ENCODE results near the gene FAM76B. TPM values are rescaled to one million over a fixed set of nuclear protein-coding genes. Genes with fewer than 3 reads are reported as not detected.

The FAM76B gene
- total RNA-seq, 1 donor from 2014 or later = 24.0 TPM

- no peaks in the 10 kb centered on the region for H3K27me3 ChIP-seq (ENCODE audit: control insufficient read depth, insufficient read depth, low read length)
- H3K4me3 ChIP-seq (ENCODE audit: low read depth, low read length) = no peak overlapping the region
- H3K36me3 ChIP-seq (ENCODE audit: control insufficient read depth, insufficient read depth, low read length) = no peaks in the 10 kb centered on the region
- no peak for DNase-seq (ENCODE audit: low read depth)
- TF ChIP-seq CTCF (IDR thresholded peaks at IDR 0.05; ENCODE audit: insufficient read depth, low read length, poor library complexity, severe bottlenecking) = no peak
These were observed 28.6 kb downstream of the FAM76B start for GRCh38 chr11:95760941-95761340.

GRCh38 chr11:95751515-95751914 is 38.1 kb downstream of the FAM76B start:
- Histone ChIP-seq H3K27me3 (ENCODE audit: control insufficient read depth, insufficient read depth, low read length) (no peaks in the 10 kb centered on the region), H3K4me3 (ENCODE audit: low read depth, low read length) (no peak overlapping the region), H3K36me3 (ENCODE audit: control insufficient read depth, insufficient read depth, low read length) (no peaks in the 10 kb centered on the region)
- TF ChIP-seq CTCF (IDR thresholded peaks at IDR 0.05; ENCODE audit: insufficient read depth, low read length, poor library complexity, severe bottlenecking) = no peak
- DNase-seq (ENCODE audit: low read depth) = no peak

- Histone ChIP-seq H3K4me3 (ENCODE audit: low read depth, low read length) (no peak overlapping the region), H3K27me3 (ENCODE audit: control insufficient read depth, insufficient read depth, low read length) (no peaks in the 10 kb centered on the region), H3K36me3 (ENCODE audit: control insufficient read depth, insufficient read depth, low read length) (no peaks in the 10 kb centered on the region)
- TF ChIP-seq CTCF (IDR thresholded peaks at IDR 0.05; ENCODE audit: insufficient read depth, low read length, poor library complexity, severe bottlenecking) = no peak
- DNase-seq (ENCODE audit: low read depth) = no peak
These were observed 39.5 kb downstream of the FAM76B start for GRCh38 chr11:95750101-95750500.

GRCh38 chr11:95739108-95739938 is 50.3 kb downstream of the FAM76B start:
- no peaks in the 10 kb centered on the region for H3K27me3 ChIP-seq (ENCODE audit: control insufficient read depth, insufficient read depth, low read length)
- no peak for TF ChIP-seq CTCF (IDR thresholded peaks at IDR 0.05; ENCODE audit: insufficient read depth, low read length, poor library complexity, severe bottlenecking)
- no peaks in the 10 kb centered on the region for H3K36me3 ChIP-seq (ENCODE audit: control insufficient read depth, insufficient read depth, low read length)
- no peak for DNase-seq (ENCODE audit: low read depth)
- no peak overlapping the region for H3K4me3 ChIP-seq (ENCODE audit: low read depth, low read length)

GRCh38 chr11:95736809-95737208 is 52.8 kb downstream of the FAM76B start:
- Histone ChIP-seq H3K27me3 (ENCODE audit: control insufficient read depth, insufficient read depth, low read length) (no peaks in the 10 kb centered on the region), H3K4me3 (ENCODE audit: low read depth, low read length) (no peak overlapping the region), H3K36me3 (ENCODE audit: control insufficient read depth, insufficient read depth, low read length) (no peaks in the 10 kb centered on the region)
- no peak for DNase-seq (ENCODE audit: low read depth)
- no peak for TF ChIP-seq CTCF (IDR thresholded peaks at IDR 0.05; ENCODE audit: insufficient read depth, low read length, poor library complexity, severe bottlenecking)

GRCh38 chr11:95736355-95736754 is 53.2 kb downstream of the FAM76B start:
- no peak for DNase-seq (ENCODE audit: low read depth)
- no peaks in the 10 kb centered on the region for H3K27me3 ChIP-seq (ENCODE audit: control insufficient read depth, insufficient read depth, low read length)
- no peaks in the 10 kb centered on the region for H3K36me3 ChIP-seq (ENCODE audit: control insufficient read depth, insufficient read depth, low read length)
- no peak overlapping the region for H3K4me3 ChIP-seq (ENCODE audit: low read depth, low read length)
- TF ChIP-seq CTCF (IDR thresholded peaks at IDR 0.05; ENCODE audit: insufficient read depth, low read length, poor library complexity, severe bottlenecking) = no peak
